ENCODE measurements around the gene C1orf94.

Gene C1orf94

GRCh38 chr1:34262023-34262853, 85.5 kb downstream of the C1orf94 start:
- DNase-seq (ENCODE audit: low spot score): no peak

DNA sequence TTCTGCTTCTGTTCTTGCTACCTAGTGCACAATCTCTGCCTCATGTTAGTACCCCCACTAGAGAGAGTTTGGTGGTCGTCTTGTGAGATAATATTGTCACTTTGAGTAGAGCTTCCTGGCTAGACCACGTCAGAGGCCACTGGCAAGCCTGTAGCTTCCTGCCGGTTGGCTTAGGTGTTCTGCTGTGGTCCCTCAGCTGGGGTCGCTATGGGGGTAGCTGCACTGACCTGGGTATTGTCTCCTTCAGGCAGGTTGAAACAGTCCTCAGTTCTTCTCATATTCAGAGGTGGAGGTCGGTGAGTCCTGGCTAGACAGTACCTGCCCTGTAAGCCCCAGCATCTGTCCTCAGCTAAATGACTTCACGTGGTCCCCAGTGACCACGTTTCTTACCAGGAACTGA, 86.2 kb downstream of the C1orf94 start:
- no peak for DNase-seq (ENCODE audit: low spot score)

- no peak for DNase-seq (ENCODE audit: low spot score)
Observed at GRCh38 chr1:34263406-34263805, 86.7 kb downstream of the C1orf94 start.

DNA sequence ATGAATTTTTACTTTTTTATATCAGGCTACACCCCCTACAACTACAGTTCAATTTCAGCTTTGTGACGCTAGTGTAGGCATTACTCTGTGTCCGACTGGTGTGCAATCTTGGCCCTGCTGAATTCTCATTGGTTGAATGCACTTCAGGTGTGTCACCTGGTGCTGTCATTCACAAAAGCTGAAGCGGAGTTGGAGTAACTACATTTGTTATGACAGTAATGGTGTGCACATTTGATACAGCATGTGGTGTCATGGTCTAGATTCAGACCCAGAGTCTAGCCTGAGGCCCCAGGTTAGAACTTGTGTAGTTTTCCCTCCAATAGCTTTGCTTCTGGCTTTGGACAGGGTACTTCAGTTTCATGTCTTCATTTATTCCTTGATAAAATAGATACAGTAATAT, 88.7 kb downstream of the C1orf94 start:
- DNase-seq (ENCODE audit: low spot score): no peak

DNA sequence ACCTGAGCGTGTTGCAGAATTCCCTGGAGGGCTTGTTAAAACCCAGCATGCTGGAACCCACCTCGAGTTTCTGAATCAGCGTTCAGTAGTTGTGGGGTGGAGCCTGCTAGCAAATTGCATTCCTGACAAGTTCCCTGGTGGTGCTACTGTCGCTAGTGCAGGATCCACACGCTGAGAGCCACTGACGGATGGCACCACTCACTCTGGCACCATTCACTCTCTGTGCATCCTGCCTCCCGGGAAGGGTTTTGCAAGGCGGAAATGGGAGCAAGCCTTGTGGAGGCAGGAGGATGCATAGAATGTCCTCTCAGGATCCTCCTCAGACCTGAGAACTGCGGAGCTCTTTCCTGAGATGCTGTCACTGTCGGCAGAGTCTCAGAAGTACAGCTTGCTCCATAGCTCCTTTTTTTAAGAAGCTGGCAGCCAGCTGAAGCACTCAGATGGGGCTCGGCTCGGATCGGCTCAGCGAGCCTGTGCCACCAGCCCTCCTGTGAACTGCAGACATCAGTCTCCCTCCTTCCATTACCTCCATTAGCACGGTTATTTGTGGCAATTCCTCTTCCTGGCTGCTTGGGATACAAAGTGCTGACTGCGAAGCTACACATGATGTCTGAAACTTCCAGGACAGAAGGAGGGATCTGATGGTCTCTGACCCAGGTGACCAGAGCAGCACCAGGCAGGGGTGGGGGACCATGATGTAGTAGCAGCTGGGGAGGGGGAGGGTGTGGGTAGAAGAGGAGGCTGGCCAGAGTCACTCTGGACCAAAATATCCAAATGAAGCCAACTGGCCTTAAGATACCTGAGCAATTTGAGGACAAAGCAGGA, 89.6 kb downstream of the C1orf94 start:
- DNase-seq (ENCODE audit: low spot score): peak; percentile 0

DNA sequence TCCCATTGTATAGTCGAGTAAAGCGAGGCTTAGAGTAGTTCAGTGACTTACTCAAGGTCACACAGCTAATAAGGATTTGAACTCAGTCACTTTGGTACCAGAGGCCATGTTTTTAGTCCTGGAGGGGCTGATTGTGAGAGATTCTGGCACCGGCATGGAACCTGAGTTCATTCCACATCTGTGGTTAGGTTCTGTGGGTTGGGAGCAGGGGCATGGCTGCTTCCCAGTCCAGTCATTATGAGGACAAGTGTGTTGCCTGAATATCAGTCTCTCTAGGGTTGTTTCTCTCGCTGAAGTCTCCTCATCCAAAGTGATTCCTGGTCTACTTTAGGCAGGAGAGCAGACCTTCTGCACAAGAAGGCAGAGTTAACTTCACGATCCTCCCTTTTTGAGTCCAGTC, 90.6 kb downstream of the C1orf94 start:
- no peak for DNase-seq (ENCODE audit: low spot score)

DNA sequence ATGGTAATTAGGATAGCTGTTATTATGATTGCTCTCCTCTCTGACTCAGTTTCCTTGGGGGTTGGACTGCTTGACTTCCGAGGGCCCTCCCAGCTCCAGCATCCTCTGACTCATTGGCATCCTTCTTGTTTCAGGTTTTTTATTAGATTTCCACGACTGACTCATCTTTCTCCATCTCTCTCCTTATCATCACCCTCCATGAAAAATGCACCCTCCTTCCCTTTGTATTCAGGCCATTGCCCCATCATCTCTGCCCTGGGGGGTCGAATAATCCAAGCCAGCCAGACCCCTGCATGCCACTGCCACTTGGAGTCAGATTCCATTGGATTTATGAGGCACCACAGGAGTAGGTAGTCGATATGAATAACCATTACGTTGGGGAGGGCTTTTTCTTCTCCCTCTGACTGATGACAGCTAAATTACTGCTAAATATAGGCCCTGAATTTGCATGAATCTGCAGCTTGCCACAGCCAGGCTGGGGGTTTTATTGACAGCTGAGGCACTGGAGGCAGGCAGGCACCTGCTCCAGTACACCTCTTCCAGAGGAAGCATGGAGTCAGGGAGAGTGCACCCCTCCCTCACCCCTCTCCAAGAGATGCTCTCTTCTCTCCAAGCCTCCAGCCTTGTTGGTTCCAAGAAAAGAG, 91.7 kb downstream of the C1orf94 start:
- DNase-seq (ENCODE audit: low spot score): no peak
